ENCODE measurements around the gene BCAS4. TPM values are rescaled to one million over a fixed set of nuclear protein-coding genes. Genes with fewer than 3 reads are reported as not detected.

BCAS4 gene
- polyA plus RNA-seq, 1 experiment: 37.3 TPM

DNA sequence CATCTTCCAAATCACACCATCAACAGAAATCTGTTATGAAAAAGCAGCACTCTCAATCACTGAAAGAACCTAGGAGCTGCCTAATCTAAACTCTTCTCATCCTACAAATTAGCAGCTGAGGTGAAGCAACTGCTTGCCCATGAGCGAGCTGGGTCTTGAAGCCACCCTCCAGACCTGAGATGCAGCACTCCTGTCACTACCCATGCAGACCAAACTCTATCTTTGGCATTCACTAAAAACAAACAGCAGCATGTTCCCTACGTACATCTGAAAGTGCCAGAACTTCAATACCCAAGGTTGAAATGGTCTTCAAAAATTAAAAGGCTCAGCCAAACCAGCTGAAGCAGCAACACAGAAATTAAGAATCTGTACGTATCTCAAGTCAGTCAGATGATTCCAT, 122.1 kb downstream of the BCAS4 start:
- no peaks in the 10 kb centered on the region for H3K9me3 ChIP-seq (ENCODE audit: control insufficient read depth, insufficient read depth, low read length)
- ChIA-PET POLR2A (interaction anchor here (0.5 kb wide), 1 partner anchor 116 kb away, joined by 5 read pairs; no protein-coding TSS in a partner anchor), CTCF (interaction anchor here (0.5 to 3.3 kb wide), 4 partner anchors 12 to 126 kb away, joined by 4 to 38 read pairs (median 12); partner anchors contain the start of genes ADNP and BCAS4)
- no peak for DNase-seq (ENCODE audit: low read depth, low spot score)
- H3K27me3 ChIP-seq (ENCODE audit: control insufficient read depth, insufficient read depth, low read length): no peaks in the 10 kb centered on the region
- H3K27ac ChIP-seq (ENCODE audit: low read depth, low read length): no peak overlapping the region
- TF ChIP-seq, protein P1, sequence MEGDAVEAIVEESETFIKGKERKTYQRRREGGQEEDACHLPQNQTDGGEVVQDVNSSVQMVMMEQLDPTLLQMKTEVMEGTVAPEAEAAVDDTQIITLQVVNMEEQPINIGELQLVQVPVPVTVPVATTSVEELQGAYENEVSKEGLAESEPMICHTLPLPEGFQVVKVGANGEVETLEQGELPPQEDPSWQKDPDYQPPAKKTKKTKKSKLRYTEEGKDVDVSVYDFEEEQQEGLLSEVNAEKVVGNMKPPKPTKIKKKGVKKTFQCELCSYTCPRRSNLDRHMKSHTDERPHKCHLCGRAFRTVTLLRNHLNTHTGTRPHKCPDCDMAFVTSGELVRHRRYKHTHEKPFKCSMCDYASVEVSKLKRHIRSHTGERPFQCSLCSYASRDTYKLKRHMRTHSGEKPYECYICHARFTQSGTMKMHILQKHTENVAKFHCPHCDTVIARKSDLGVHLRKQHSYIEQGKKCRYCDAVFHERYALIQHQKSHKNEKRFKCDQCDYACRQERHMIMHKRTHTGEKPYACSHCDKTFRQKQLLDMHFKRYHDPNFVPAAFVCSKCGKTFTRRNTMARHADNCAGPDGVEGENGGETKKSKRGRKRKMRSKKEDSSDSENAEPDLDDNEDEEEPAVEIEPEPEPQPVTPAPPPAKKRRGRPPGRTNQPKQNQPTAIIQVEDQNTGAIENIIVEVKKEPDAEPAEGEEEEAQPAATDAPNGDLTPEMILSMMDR (IDR thresholded peaks at IDR 0.05; ENCODE audit: low read depth, low read length): no peak
- no peak overlapping the region for H3K4me3 ChIP-seq (ENCODE audit: low read depth, low read length)

DNA sequence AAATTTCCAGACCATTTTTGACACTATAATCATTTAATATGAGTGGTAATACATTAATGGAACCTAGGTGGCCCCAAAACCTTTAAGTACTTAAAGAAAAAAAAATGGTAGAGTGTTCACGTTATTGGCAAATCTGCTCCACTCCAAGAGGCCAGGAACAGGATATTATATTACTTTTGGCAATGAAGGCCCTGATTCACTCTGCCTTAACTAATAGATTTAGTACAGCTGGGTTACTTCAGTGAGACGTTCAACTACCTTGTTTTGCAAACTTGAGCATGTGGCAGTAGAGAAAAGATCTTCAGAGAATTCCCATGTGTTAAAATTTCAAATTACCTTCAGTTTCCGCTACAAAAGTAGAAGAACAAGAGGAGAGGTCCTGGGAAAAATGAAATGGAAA, 123.5 kb downstream of the BCAS4 start:
- ChIA-PET POLR2A (interaction anchor here (1.9 kb wide), 1 partner anchor 12 kb away, joined by 9 read pairs; the partner anchor contains the start of gene ADNP), CTCF (interaction anchor here (3.3 kb wide), 1 partner anchor 11 kb away, joined by 39 read pairs; the partner anchor contains the start of gene ADNP)
- Histone ChIP-seq H3K4me3 (ENCODE audit: low read depth, low read length) (no peak overlapping the region), H3K9me3 (ENCODE audit: control insufficient read depth, insufficient read depth, low read length) (no peaks in the 10 kb centered on the region), H3K27ac (ENCODE audit: low read depth, low read length) (no peak overlapping the region), H3K27me3 (ENCODE audit: control insufficient read depth, insufficient read depth, low read length) (no peaks in the 10 kb centered on the region)
- TF ChIP-seq, protein P1 (IDR thresholded peaks at IDR 0.05; ENCODE audit: low read depth, low read length): no peak
- DNase-seq (ENCODE audit: low read depth, low spot score): no peak

DNA sequence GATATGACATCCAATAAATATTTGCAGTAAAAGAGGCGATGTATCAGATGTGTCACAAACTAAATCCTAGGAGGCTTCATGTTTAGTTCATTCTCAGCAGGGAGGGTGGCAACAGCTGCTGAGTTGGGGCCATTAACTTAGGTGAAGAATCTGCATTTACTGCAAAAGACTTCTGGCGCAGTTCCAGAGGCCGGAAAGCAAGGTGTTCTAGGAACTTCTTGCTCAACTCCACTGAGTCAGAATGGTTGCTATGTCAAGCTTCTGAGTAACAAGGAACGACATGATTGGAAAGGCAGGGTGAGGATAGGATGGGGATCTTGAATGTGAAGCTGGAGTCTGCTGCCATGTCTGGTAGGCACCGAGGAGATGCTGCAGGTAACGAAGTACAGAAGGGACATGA, 124.7 kb downstream of the BCAS4 start:
- no peak overlapping the region for H3K4me3 ChIP-seq (ENCODE audit: low read depth, low read length)
- POLR2A ChIA-PET: interaction anchor here (0.9 to 1.9 kb wide), 2 partner anchors 11 to 25 kb away, joined by 4 to 9 read pairs; partner anchors contain the start of gene ADNP
- CTCF ChIA-PET: interaction anchor here (0.7 to 3.3 kb wide), 3 partner anchors 10 to 125 kb away, joined by 3 to 39 read pairs (median 5); partner anchors contain the start of genes ADNP and BCAS4
- H3K9me3 ChIP-seq (ENCODE audit: control insufficient read depth, insufficient read depth, low read length): no peaks in the 10 kb centered on the region
- no peaks in the 10 kb centered on the region for H3K27me3 ChIP-seq (ENCODE audit: control insufficient read depth, insufficient read depth, low read length)
- DNase-seq (ENCODE audit: low read depth, low spot score): no peak
- no peak overlapping the region for H3K27ac ChIP-seq (ENCODE audit: low read depth, low read length)
- TF ChIP-seq, protein P1 (IDR thresholded peaks at IDR 0.05; ENCODE audit: low read depth, low read length): no peak

DNA sequence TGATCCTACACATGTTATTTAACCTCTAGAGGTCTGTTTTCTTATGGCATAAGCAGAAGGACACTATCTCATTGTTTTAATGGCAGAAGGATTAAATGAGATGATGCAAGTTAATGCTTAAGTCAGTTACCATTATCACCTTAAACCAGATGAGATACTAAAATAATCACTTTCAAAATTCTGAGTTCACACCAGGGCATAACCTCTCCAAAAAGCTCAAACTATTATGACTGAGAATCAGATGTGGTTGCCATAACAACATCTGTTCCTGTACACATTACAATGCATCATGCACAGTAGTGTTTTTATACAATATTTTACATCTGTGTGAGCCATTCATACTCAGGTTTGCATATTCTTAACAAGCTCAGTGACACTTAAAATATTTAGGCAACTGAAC, 126.1 kb downstream of the BCAS4 start:
- no peak for DNase-seq (ENCODE audit: low read depth, low spot score)
- Histone ChIP-seq H3K27me3 (ENCODE audit: control insufficient read depth, insufficient read depth, low read length) (no peaks in the 10 kb centered on the region), H3K9me3 (ENCODE audit: control insufficient read depth, insufficient read depth, low read length) (no peaks in the 10 kb centered on the region), H3K27ac (ENCODE audit: low read depth, low read length) (no peak overlapping the region), H3K4me3 (ENCODE audit: low read depth, low read length) (no peak overlapping the region)
- CTCF ChIA-PET: interaction anchor here (0.6 to 3.3 kb wide), 5 partner anchors 9 to 452 kb away, joined by 3 to 39 read pairs (median 3); partner anchors contain the start of gene ADNP
- TF ChIP-seq, protein P1 (IDR thresholded peaks at IDR 0.05; ENCODE audit: low read depth, low read length): no peak
- POLR2A ChIA-PET: interaction anchor here (1.2 kb wide), 2 partner anchors 10 to 37 kb away, joined by 3 to 4 read pairs; partner anchors contain the start of genes ADNP, DPM1 and MOCS3

DNA sequence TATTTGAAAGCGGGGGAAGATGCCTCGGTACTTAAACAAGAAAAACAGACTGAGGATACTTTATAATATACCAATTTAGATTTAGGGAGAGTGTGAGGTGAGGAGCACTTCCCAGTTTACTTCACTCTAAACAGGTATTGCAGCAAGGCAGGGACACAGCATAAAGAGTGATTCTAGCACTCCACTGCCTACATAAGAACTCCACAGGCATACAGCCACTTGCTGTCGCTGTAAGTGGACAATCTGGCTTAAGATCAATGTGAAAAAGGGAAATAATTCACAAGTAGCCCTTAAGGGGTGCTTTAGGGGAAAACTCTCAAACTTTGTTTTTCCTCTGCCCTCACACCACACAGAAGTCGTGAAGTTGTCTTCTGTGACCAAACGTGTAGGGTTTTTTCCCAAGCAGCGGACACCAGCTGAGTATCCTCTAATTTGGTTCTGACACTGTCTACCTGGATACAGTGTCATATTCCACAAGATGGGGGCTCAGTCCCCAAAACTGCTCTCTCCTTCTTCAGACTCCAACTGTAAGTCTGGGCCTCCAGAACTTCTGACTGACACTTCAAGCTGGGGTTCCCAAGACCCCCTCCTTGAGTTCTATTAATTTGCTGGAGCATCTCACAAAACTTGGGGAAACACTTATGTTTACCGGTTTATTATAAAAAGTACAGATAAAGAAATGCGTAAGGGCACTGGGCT, 127.1 kb downstream of the BCAS4 start:
- ChIA-PET POLR2A (interaction anchor here (0.6 to 1.2 kb wide), 3 partner anchors 9 to 36 kb away, joined by 3 to 4 read pairs (median 3); partner anchors contain the start of genes ADNP, DPM1 and MOCS3), CTCF (interaction anchor here (0.9 to 3.3 kb wide), 3 partner anchors 8 to 129 kb away, joined by 3 to 39 read pairs (median 4); partner anchors contain the start of genes ADNP and BCAS4)
- DNase-seq (ENCODE audit: low read depth, low spot score): no peak
- TF ChIP-seq, protein P1 (IDR thresholded peaks at IDR 0.05; ENCODE audit: low read depth, low read length): no peak
- Histone ChIP-seq H3K4me3 (ENCODE audit: low read depth, low read length) (no peak overlapping the region), H3K9me3 (ENCODE audit: control insufficient read depth, insufficient read depth, low read length) (no peaks in the 10 kb centered on the region), H3K27ac (ENCODE audit: low read depth, low read length) (no peak overlapping the region), H3K27me3 (ENCODE audit: control insufficient read depth, insufficient read depth, low read length) (no peaks in the 10 kb centered on the region)

Data from AG04450 (cell line).